ENCODE measurements around the gene CUEDC1. TPM values are rescaled to one million over a fixed set of nuclear protein-coding genes. Genes with fewer than 3 reads are reported as not detected.

The CUEDC1 gene
- total RNA-seq, 1 experiment from 2014 or later: 27.5 TPM

DNA sequence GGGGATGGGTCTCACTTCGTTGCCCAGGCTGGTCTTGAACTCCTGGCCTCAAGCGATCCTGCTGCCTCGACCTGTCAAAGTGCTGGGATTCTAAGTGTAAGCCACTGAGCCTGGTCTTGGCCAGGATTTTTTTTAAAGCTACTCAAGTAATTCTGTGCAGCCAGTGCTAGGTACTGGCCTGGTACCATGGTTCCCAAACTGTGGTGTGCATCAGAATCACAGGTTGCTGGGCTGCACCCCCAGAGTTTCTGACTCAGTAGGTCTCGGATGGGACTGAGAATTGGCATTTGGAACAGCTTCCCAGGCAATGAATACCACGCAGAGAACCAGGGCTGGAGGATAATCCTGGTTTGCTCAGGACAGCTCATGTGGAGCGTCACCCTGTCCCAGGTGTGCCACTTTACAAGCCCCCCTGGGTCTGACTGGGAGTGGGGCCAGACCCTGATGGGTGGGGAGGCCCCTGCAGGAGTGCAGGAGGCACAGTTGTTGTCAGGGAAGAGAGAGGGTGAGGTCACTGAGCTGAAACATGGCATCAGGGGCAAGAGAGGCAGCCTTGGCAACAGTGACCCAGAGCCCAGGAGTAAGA, 94.7 kb downstream of the CUEDC1 start:
- Histone ChIP-seq H3K4me3 (ENCODE audit: low read depth, low read length) (peak overlapping the region; percentile 38), H3K36me3 (ENCODE audit: control insufficient read depth, insufficient read depth, low read length) (no peaks in the 10 kb centered on the region), H3K27me3 (replicated peaks; ENCODE audit: control insufficient read depth, insufficient read depth, low read length) (no peaks in the 10 kb centered on the region), H3K9me3 (no peaks in the 10 kb centered on the region), H3K4me1 (peaks cover 26% of the 10 kb centered on the region)
- CTCF ChIA-PET: interaction anchor here (0.6 to 3.1 kb wide), 21 partner anchors 9 to 147 kb away, joined by 3 to 23 read pairs (median 4); partner anchors contain the start of genes MRPS23, SRSF1 and VEZF1
- Mint-ChIP-seq H3K4me1 (ENCODE audit: low read depth, unreplicated experiment) (peaks cover 29% of the 10 kb centered on the region), H3K9me3 (ENCODE audit: unreplicated experiment) (no peaks in the 10 kb centered on the region), H3K27ac (ENCODE audit: unreplicated experiment) (peak overlapping the region; percentile 84), H3K27me3 (ENCODE audit: insufficient read depth, unreplicated experiment) (no peaks in the 10 kb centered on the region), H3K4me3 (ENCODE audit: unreplicated experiment) (peak overlapping the region; percentile 95), H3K36me3 (ENCODE audit: insufficient read depth, unreplicated experiment) (peaks cover 26% of the 10 kb centered on the region)
- POLR2A ChIA-PET: interaction anchor here (0.6 to 2.5 kb wide), 11 partner anchors 9 to 147 kb away, joined by 3 to 11 read pairs (median 6); partner anchors contain the start of genes CUEDC1, MRPS23, SRSF1 and VEZF1
- intact Hi-C loops (cut with micrococcal nuclease; ENCODE audit: unreplicated experiment): loop anchor here (2.0 kb wide), 2 partner anchors 18 to 42 kb away; no protein-coding TSS in a partner anchor
- TF ChIP-seq CTCF (IDR thresholded peaks at IDR 0.05; ENCODE audit: insufficient read depth in 1 of 2, low read depth in 1 of 2, low read length in 1 of 2, severe bottlenecking in 1 of 2, unreplicated experiment in 1 of 2): no peak
- BruUV-seq (replicated peaks): TSS peak; percentile 11
- DNase-seq: no peak

- Histone ChIP-seq H3K4me3 (ENCODE audit: low read depth, low read length) (no peak overlapping the region), H3K4me1 (peaks cover 32% of the 10 kb centered on the region), H3K36me3 (ENCODE audit: control insufficient read depth, insufficient read depth, low read length) (no peaks in the 10 kb centered on the region), H3K27me3 (replicated peaks; ENCODE audit: control insufficient read depth, insufficient read depth, low read length) (no peaks in the 10 kb centered on the region), H3K9me3 (no peaks in the 10 kb centered on the region)
- CTCF ChIA-PET: interaction anchor here (0.6 to 3.1 kb wide), 12 partner anchors 8 to 147 kb away, joined by 3 to 23 read pairs (median 6); partner anchors contain the start of genes MRPS23, SRSF1 and VEZF1
- no peaks in the 10 kb centered on the region for H3K27me3 Mint-ChIP-seq (ENCODE audit: insufficient read depth, unreplicated experiment)
- no peak for DNase-seq
- BruUV-seq (replicated peaks): no TSS peak
- no peaks in the 10 kb centered on the region for H3K9me3 Mint-ChIP-seq (ENCODE audit: unreplicated experiment)
- H3K4me1 Mint-ChIP-seq (ENCODE audit: low read depth, unreplicated experiment): peaks cover 29% of the 10 kb centered on the region
- no peak overlapping the region for H3K4me3 Mint-ChIP-seq (ENCODE audit: unreplicated experiment)
- no peak overlapping the region for H3K27ac Mint-ChIP-seq (ENCODE audit: unreplicated experiment)
- POLR2A ChIA-PET: interaction anchor here (0.5 to 1.6 kb wide), 8 partner anchors 10 to 129 kb away, joined by 3 to 9 read pairs (median 6); partner anchors contain the start of genes MRPS23 and VEZF1
- no peak for TF ChIP-seq CTCF (IDR thresholded peaks at IDR 0.05; ENCODE audit: insufficient read depth in 1 of 2, low read depth in 1 of 2, low read length in 1 of 2, severe bottlenecking in 1 of 2, unreplicated experiment in 1 of 2)
- peaks cover 25% of the 10 kb centered on the region for H3K36me3 Mint-ChIP-seq (ENCODE audit: insufficient read depth, unreplicated experiment)
- intact Hi-C loops (cut with micrococcal nuclease; ENCODE audit: unreplicated experiment): loop anchor here (2.0 kb wide), 2 partner anchors 19 to 43 kb away; no protein-coding TSS in a partner anchor
Observed at GRCh38 chr17:57859601-57860413, 95.4 kb downstream of the CUEDC1 start.

- no TSS peak for BruUV-seq (replicated peaks)
Observed at GRCh38 chr17:57858838-57859237, 96.4 kb downstream of the CUEDC1 start.

More at GRCh38 chr17:57858838-57859237, 96.4 kb downstream of the CUEDC1 start:
- intact Hi-C loops (cut with micrococcal nuclease; ENCODE audit: unreplicated experiment): loop anchor here (1.0 kb wide), 2 partner anchors 136 to 254 kb away; no protein-coding TSS in a partner anchor
- Mint-ChIP-seq H3K27ac (ENCODE audit: unreplicated experiment) (no peak overlapping the region), H3K4me1 (ENCODE audit: low read depth, unreplicated experiment) (peaks cover 31% of the 10 kb centered on the region), H3K4me3 (ENCODE audit: unreplicated experiment) (no peak overlapping the region), H3K9me3 (ENCODE audit: unreplicated experiment) (no peaks in the 10 kb centered on the region), H3K36me3 (ENCODE audit: insufficient read depth, unreplicated experiment) (peaks cover 19% of the 10 kb centered on the region), H3K27me3 (ENCODE audit: insufficient read depth, unreplicated experiment) (no peaks in the 10 kb centered on the region)
- peaks cover 32% of the 10 kb centered on the region for H3K4me1 ChIP-seq
- no peak for DNase-seq
- H3K9me3 ChIP-seq: no peaks in the 10 kb centered on the region
- H3K27me3 ChIP-seq (replicated peaks; ENCODE audit: control insufficient read depth, insufficient read depth, low read length): no peaks in the 10 kb centered on the region
- ChIA-PET POLR2A (no interaction called here), CTCF (interaction anchor here (0.9 to 1.9 kb wide), 7 partner anchors 20 to 141 kb away, joined by 3 to 12 read pairs (median 5); no protein-coding TSS in a partner anchor)
- H3K4me3 ChIP-seq (ENCODE audit: low read depth, low read length): no peak overlapping the region
- TF ChIP-seq CTCF (IDR thresholded peaks at IDR 0.05; ENCODE audit: insufficient read depth in 1 of 2, low read depth in 1 of 2, low read length in 1 of 2, severe bottlenecking in 1 of 2, unreplicated experiment in 1 of 2): no peak
- H3K36me3 ChIP-seq (ENCODE audit: control insufficient read depth, insufficient read depth, low read length): no peaks in the 10 kb centered on the region

All from Caco-2 (cell line).